Ishikawa (cell line): ENCODE measurements around the gene LIME1.

Experiments
- CEBPB ChIP-seq: IDR thresholded peaks from 2 replicates; pipeline ENCODE4 v1.6.1; 2012
- CREB1 ChIP-seq: IDR thresholded peaks from 2 replicates; pipeline ENCODE4 v1.6.1; 2012; ENCODE audit warnings: low read depth
- EGR1 ChIP-seq: IDR thresholded peaks from 2 replicates; pipeline ENCODE4 v1.6.1; 2012
- EP300 ChIP-seq: IDR thresholded peaks from 2 replicates; pipeline ENCODE4 v1.6.1; 2012; ENCODE audit warnings: borderline replicate concordance
- FOXM1 ChIP-seq: IDR thresholded peaks from 2 replicates; pipeline ENCODE4 v1.6.1; 2012; ENCODE audit warnings: low read depth, borderline replicate concordance
- NFIC ChIP-seq: IDR thresholded peaks from 2 replicates; pipeline ENCODE4 v1.6.1; 2012
- RAD21 ChIP-seq: IDR thresholded peaks from 2 replicates; pipeline ENCODE4 v1.6.1; 2012; ENCODE audit warnings: low read depth
- REST ChIP-seq: IDR thresholded peaks from 2 replicates; pipeline ENCODE4 v1.6.1; 2012; ENCODE audit warnings: low read depth, mild to moderate bottlenecking
- TAF1 ChIP-seq: IDR thresholded peaks from 2 replicates; pipeline ENCODE4 v1.6.1; 2012; ENCODE audit warnings: low read depth, mild to moderate bottlenecking
- TCF12 ChIP-seq: IDR thresholded peaks from 2 replicates; pipeline ENCODE4 v1.6.1; 2012; ENCODE audit warnings: low read depth
- TEAD4 ChIP-seq: IDR thresholded peaks from 2 replicates; pipeline ENCODE4 v1.6.1; 2012
- YY1 ChIP-seq: IDR thresholded peaks from 2 replicates; pipeline ENCODE4 v1.6.1; 2012; ENCODE audit warnings: low read depth
- ZBTB7A ChIP-seq: IDR thresholded peaks from 2 replicates; pipeline ENCODE4 v1.6.1; 2012; ENCODE audit warnings: low read depth
- TF ChIP-seq, protein P1 (sequence below): IDR thresholded peaks from 2 replicates; pipeline ENCODE4 v1.6.1; 2012
- TF ChIP-seq, protein P2 (sequence below): IDR thresholded peaks from 2 replicates; pipeline ENCODE4 v1.6.1; 2012

Gene LIME1

DNA sequence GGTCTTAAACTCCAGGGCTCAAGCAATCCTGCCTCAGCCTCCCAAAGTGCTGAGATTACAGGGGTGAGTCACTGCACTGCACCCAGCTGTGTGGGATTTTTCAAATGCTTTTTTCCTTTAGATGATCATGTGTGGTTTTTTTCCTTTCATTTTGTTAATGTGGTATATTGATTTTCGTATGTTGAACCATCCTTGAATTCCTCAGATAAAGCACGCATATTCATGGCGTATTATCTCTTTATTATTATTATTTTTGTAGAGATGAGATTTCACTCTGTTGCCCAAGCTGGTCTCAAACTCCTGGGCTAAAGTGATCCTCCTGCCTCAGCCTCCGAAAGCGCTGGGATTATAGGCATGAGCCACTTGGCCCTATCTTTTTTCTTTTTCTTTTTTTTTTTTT lies 21.6 kb upstream of the LIME1 start:
- TF ChIP-seq RAD21 = no peak
- TF ChIP-seq, protein P1, sequence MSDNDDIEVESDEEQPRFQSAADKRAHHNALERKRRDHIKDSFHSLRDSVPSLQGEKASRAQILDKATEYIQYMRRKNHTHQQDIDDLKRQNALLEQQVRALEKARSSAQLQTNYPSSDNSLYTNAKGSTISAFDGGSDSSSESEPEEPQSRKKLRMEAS = no peak
- no peak for TF ChIP-seq YY1
- no peak for TF ChIP-seq NFIC
- TF ChIP-seq CREB1 = no peak
- no peak for TF ChIP-seq TCF12
- no peak for TF ChIP-seq REST
- no peak for TF ChIP-seq FOXM1
- no peak for TF ChIP-seq TAF1
- no peak for TF ChIP-seq EGR1
- no peak for TF ChIP-seq TEAD4
- no peak for TF ChIP-seq ZBTB7A

- TF ChIP-seq EP300 = no peak
- no peak for TF ChIP-seq TAF1
- TF ChIP-seq, protein P1 = no peak
- no peak for TF ChIP-seq ZBTB7A
- TF ChIP-seq EGR1 = no peak
- TF ChIP-seq, protein P2, sequence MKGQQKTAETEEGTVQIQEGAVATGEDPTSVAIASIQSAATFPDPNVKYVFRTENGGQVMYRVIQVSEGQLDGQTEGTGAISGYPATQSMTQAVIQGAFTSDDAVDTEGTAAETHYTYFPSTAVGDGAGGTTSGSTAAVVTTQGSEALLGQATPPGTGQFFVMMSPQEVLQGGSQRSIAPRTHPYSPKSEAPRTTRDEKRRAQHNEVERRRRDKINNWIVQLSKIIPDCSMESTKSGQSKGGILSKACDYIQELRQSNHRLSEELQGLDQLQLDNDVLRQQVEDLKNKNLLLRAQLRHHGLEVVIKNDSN = no peak
- no peak for TF ChIP-seq CEBPB
- TF ChIP-seq REST = no peak
- no peak for TF ChIP-seq FOXM1
- TF ChIP-seq NFIC = no peak
- no peak for TF ChIP-seq RAD21
- TF ChIP-seq YY1 = no peak
- no peak for TF ChIP-seq TEAD4
- TF ChIP-seq CREB1 = no peak
- TF ChIP-seq TCF12 = no peak
Observed at GRCh38 chr20:63718996-63719395, 17.5 kb upstream of the LIME1 start.

DNA sequence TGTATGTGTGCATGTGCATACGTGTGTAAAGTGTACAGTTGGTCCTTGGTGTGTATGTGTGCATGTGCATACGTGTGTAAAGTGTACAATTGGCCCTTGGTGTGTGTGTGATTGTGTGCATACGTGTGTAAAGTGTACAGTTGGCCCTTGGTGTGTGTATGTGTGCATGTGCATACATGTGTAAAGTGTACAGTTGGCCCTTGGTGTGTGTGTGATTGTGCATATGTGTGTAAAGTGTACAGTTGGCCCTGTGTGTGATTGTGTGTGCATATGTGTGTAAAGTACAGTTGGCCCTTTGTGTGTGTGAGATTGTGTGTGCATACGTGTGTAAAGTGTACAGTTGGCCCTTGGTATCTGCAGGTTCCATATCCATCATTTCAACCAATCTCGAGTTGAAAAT lies 5.1 kb upstream of the LIME1 start:
- TF ChIP-seq, protein P1 = no peak
- TF ChIP-seq, protein P2 = no peak
- TF ChIP-seq REST (no peak), TEAD4 (no peak), ZBTB7A (no peak), RAD21 (no peak), NFIC (no peak)

- TF ChIP-seq EGR1 = no peak
- no peak for TF ChIP-seq NFIC
- TF ChIP-seq RAD21 = no peak
- no peak for TF ChIP-seq CEBPB
- no peak for TF ChIP-seq YY1
- TF ChIP-seq TAF1 = no peak
- no peak for TF ChIP-seq ZBTB7A
- TF ChIP-seq REST = no peak
- no peak for TF ChIP-seq FOXM1
- no peak for TF ChIP-seq EP300
- TF ChIP-seq TCF12 = no peak
- TF ChIP-seq TEAD4 = no peak
- TF ChIP-seq, protein P1 = no peak
- TF ChIP-seq, protein P2 = no peak
- no peak for TF ChIP-seq CREB1
Observed at GRCh38 chr20:63732118-63733095, 4.1 kb upstream of the LIME1 start.
